Pancreas (tissue), 10 donors: ENCODE results near the gene SNX27. TPM values are rescaled to one million over a fixed set of nuclear protein-coding genes. Genes with fewer than 3 reads are reported as not detected.
"Not testable (repeated sequence)": the region's sequence is repeated elsewhere in the genome, so short reads cannot be mapped to it uniquely, and the experiment has no call there.

ENCODE experiments used
- ATAC-seq, 4 donors: fragments of 200-7000 bp; cut with Tn5 transposase; one replicate each; pipeline versions ENCODE4 v1.8.0 to v1.9.1; 2020; ENCODE audit warnings: mild to moderate bottlenecking in 4 of 4, moderate library complexity in 4 of 4
- DNase-seq, 6 donors: peaks; one replicate each; pipeline ENCODE4 v3.0.0-alpha.2; 2020
- FAIRE-seq: peaks from 2 replicates; lab custom pipeline; 2012; peaks lifted over from hg19 to GRCh38; lab: Jason Lieb, UNC
- H3K27ac ChIP-seq, 4 donors: fragments of 200-600 bp; sonication (generic); 1 replicate in 3 of 4; 2 replicates in 1 of 4; pipeline versions ENCODE4 v1.5.0 to v1.8.0; 2020
- H3K27me3 ChIP-seq, 4 donors: fragments of 200-600 bp; one replicate each; pipeline ENCODE4 v1.8.0; 2021
- H3K36me3 ChIP-seq, 3 donors: fragments of 200-600 bp; sonication (generic) in 1 of 3; one replicate each; pipeline versions ENCODE4 v1.5.0 to v1.8.0; 2020 to 2021
- H3K4me1 ChIP-seq, 3 donors: fragments of 200-600 bp; one replicate each; pipeline ENCODE4 v1.8.0; 2021
- H3K4me3 ChIP-seq, 4 donors: fragments of 200-600 bp; sonication (generic) in 2 of 4; one replicate each; pipeline versions ENCODE4 v1.5.0 to v1.8.0; 2020 to 2021
- H3K9me3 ChIP-seq, 4 donors: fragments of 200-600 bp; one replicate each; pipeline ENCODE4 v1.8.0; 2021
- WGBS, 2 donors: extraction: QIAGEN DNeasy Blood & Tissue Kit; methylation state at CpG; one replicate each; pipeline ENCODE4 v1.1.7; 2013; 5-methylcytosine and 5-hydroxymethylcytosine counted together
- intact Hi-C, 3 donors: fragments of 100-400 bp; cut with DNase I; formaldehyde crosslinking; loops; one replicate each; pipeline versions ENCODE4 v1.11.1 to v1.14.2; 2022
- polyA plus RNA-seq, 2 donors: library from polyadenylated mRNA; stranded (reverse); fragments of 200-250 nt; gene quantifications; one replicate each; pipeline ENCODE4 v1.2.3, GENCODE V29; 2013
- total RNA-seq, 6 donors: library from RNA; stranded (reverse); fragmentation: NEBNext Ultra II Directional in 4 of 6; extraction: Animal tissue kit (Norgen Biotek cat#: 25700) in 4 of 6; gene quantifications; one replicate each; pipeline versions ENCODE4 v1.2.1 to v1.2.4, GENCODE V29; 2021 to 2023
- TF ChIP-seq, protein P1 (sequence below), 4 donors: fragments of 200-600 bp; sonication (generic) in 3 of 4; IDR thresholded peaks; one replicate each; pipeline versions ENCODE4 v1.5.0 to v1.8.0; 2021; ENCODE audit warnings: antibody characterized with exemption in 4 of 4
- donor health status: healthy with polysubstance abuse.
- donor health status: DM: no; HTN: no; CAD: no; lungs with moderate emphysema.
- donor health status: DM: no; HTN: no; CAD: no.
- donor health status: control.
- donor health status: control.
- donor health status: Bipolar disorder and iron deficiency.
- donor health status: DM: yes; HTN: yes; CAD: no.
- donor health status: DM: no; HTN: no; CAD: no.
- donor health status: DM: no; HTN: no; CAD: no.
- donor health status: DM: yes; HTN: yes; CAD: no.

Gene SNX27
- total and polyA plus RNA-seq, 8 donors: 5.9 to 23.4 (median 11.9) TPM

- no peak overlapping the region for H3K27ac ChIP-seq
- 8% methylated on average over 12 of the region's 12 CpGs for WGBS, 2 donors
- H3K4me3 ChIP-seq: no peak overlapping the region
- DNase-seq: peak; percentile 77 to 94 (median 87)
- intact Hi-C loops: loop anchor here in 2 of 3 donors (2.0 to 10.0 kb wide), 2 partner anchors 141 kb away; no protein-coding TSS in a partner anchor
- H3K4me1 ChIP-seq: no peaks in the 10 kb centered on the region
- no peak for FAIRE-seq
- no peaks in the 10 kb centered on the region for H3K36me3 ChIP-seq
- ATAC-seq: peak; percentile 86 to 97 (median 95)
- no peaks in the 10 kb centered on the region for H3K27me3 ChIP-seq
- H3K9me3 ChIP-seq: no peaks in the 10 kb centered on the region
- TF ChIP-seq, protein P1, sequence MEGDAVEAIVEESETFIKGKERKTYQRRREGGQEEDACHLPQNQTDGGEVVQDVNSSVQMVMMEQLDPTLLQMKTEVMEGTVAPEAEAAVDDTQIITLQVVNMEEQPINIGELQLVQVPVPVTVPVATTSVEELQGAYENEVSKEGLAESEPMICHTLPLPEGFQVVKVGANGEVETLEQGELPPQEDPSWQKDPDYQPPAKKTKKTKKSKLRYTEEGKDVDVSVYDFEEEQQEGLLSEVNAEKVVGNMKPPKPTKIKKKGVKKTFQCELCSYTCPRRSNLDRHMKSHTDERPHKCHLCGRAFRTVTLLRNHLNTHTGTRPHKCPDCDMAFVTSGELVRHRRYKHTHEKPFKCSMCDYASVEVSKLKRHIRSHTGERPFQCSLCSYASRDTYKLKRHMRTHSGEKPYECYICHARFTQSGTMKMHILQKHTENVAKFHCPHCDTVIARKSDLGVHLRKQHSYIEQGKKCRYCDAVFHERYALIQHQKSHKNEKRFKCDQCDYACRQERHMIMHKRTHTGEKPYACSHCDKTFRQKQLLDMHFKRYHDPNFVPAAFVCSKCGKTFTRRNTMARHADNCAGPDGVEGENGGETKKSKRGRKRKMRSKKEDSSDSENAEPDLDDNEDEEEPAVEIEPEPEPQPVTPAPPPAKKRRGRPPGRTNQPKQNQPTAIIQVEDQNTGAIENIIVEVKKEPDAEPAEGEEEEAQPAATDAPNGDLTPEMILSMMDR (IDR thresholded peaks at IDR 0.05): peak; percentile 90 to 95 (median 92)
These were observed 17.7 kb upstream of the SNX27 start for GRCh38 chr1:151594143-151594625.

DNA sequence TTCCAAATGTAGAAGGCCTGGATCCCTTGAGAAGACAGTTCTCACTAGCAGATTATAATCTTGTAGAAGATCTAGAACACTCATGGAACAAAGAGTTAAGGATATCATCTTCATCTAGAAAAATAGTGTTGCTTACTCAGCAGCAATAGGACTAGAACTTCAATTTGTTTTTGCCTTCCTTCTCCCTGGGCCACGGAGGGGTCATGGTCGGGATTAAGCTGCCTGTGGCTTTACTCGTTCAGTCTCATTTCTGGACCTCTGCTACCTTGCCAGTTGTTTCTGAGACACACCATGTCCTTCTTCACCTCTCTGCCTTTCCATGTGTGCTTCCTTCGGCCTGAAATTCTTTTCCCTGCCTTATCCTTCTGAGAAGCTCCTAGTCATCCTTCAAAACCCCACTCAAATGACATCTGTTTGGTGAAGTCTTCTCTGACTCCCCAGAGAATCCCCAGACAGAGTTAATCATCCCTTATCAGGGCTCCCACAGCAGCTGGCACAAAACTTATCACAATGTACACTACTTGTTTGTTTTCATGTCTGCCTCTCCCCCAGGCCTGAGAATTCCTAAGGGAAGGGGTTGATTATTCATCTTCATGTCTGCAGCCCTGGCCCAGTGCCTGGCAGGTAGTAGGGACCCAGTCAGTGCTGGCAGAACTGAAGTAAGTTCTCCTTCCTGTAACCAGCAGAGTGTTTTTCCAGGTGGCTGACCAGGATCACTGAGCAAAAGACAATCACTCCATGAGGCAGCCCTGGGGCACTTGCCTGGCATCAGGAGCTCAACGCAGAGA, 15.5 kb upstream of the SNX27 start:
- no peak overlapping the region for H3K4me3 ChIP-seq
- no peaks in the 10 kb centered on the region for H3K9me3 ChIP-seq
- 68 to 71% methylated on average over 5 of the region's 5 CpGs for WGBS, 2 donors
- no peaks in the 10 kb centered on the region for H3K4me1 ChIP-seq
- DNase-seq (peak in 4 of 6 donors; percentile 47 to 66 (median 54)), ATAC-seq (peak; percentile 61 to 84 (median 75)), FAIRE-seq (no peak)
- H3K27me3 ChIP-seq: no peaks in the 10 kb centered on the region
- intact Hi-C loops: loop anchor here in 1 of 3 donors (10.0 kb wide), 1 partner anchor 138 kb away; no protein-coding TSS in a partner anchor
- peak overlapping the region in 2 of 4 donors; percentile 6 to 25 for H3K27ac ChIP-seq
- H3K36me3 ChIP-seq: no peaks in the 10 kb centered on the region
- TF ChIP-seq, protein P1 (IDR thresholded peaks at IDR 0.05): no peak

DNA sequence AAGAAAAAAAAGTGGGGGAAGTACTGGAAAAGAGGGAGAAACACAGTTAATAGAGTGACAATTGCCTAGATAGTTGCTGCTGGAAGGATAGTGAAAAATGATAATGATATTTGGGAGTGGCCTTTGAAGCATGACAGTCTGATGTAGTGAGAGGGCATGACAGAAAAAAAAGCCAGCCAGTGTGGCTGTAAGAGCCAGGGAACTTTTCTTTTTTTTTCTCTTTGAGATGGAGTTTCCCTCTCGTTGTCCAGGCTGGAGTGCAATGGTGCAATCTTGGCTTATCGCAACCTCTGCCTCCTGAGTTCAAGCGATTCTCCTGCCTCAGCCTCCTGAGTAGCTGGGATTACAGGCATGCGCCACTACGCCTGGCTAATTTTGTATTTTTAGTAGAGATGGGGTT, 9.3 kb upstream of the SNX27 start:
- H3K4me3 ChIP-seq, DNase-seq, H3K27me3 ChIP-seq, H3K27ac ChIP-seq, H3K36me3 ChIP-seq, H3K9me3 ChIP-seq, ATAC-seq, intact Hi-C loops, H3K4me1 ChIP-seq, FAIRE-seq: not testable (repeated sequence)
- WGBS, 2 donors: 81 to 82% methylated on average over 5 of the region's 5 CpGs

DNA sequence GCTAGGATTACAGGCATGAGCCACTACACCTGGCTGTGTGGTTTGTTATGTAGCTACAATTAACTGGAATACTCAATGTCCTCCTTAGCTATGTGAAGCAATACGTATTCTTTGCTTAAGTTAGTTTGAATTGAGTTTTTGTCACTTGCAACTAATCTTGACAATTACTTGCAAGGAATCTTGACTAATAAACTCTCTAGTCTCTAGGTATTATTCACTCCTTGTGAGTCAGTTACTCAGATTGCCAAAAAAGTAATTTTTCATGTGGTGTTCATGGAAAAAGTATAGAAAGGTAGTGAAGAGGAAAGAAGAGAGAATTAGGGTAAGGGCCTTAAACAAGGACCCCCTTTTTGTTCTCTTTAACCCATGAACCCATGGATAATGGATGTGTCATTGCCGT, 7.6 kb upstream of the SNX27 start:
- FAIRE-seq: no peak

DNA sequence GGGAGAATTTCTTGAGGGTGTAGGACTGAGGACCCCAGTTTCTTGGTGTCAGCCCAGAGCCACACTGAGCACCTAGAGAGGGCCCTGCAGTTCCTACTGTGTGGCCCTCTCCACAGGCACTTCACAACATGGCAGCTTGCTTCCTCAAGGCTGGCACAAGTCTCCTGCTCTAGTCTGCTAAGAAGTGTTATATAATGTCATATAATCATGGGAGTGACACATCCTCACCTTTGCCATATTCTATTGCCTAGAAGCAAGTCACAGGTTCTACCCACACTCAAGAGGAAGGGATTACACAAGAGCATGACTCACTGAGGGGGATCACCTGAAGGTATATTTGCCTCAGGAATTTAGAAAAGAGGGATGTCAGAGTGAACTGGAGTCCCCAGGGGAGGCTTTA, 5.5 kb upstream of the SNX27 start:
- Histone ChIP-seq H3K9me3 (no peaks in the 10 kb centered on the region), H3K36me3 (no peaks in the 10 kb centered on the region), H3K27ac (no peak overlapping the region), H3K4me3 (no peak overlapping the region), H3K4me1 (peaks cover 0 to 5% (median 3%) of the 10 kb centered on the region in 3 donors), H3K27me3 (no peaks in the 10 kb centered on the region)
- FAIRE-seq: no peak
- no peak for DNase-seq
- intact Hi-C loops: no loop called here
- TF ChIP-seq, protein P1 (IDR thresholded peaks at IDR 0.05): no peak
- peak in 2 of 4 donors; percentile 6 to 21 for ATAC-seq

More for the DNA sequence above, 7.6 kb upstream of the SNX27 start:
- H3K36me3 ChIP-seq: no peaks in the 10 kb centered on the region
- TF ChIP-seq, protein P1 (IDR thresholded peaks at IDR 0.05): no peak
- H3K4me1 ChIP-seq: no peaks in the 10 kb centered on the region
- 42 to 55% methylated on average over 2 of the region's 2 CpGs for WGBS, 2 donors
- DNase-seq: no peak
- H3K27ac ChIP-seq: no peak overlapping the region
- no peak overlapping the region for H3K4me3 ChIP-seq
- no peaks in the 10 kb centered on the region for H3K27me3 ChIP-seq
- no peaks in the 10 kb centered on the region for H3K9me3 ChIP-seq
- no peak for ATAC-seq
- intact Hi-C loops: no loop called here
